ENCODE measurements around the gene SMC3.
A peak's percentile ranks its signal among the peaks of the same experiment; 100 is the strongest.
"Not testable (repeated sequence)": the region's sequence is repeated elsewhere in the genome, so short reads cannot be mapped to it uniquely, and the experiment has no call there.

SMC3 gene

DNA sequence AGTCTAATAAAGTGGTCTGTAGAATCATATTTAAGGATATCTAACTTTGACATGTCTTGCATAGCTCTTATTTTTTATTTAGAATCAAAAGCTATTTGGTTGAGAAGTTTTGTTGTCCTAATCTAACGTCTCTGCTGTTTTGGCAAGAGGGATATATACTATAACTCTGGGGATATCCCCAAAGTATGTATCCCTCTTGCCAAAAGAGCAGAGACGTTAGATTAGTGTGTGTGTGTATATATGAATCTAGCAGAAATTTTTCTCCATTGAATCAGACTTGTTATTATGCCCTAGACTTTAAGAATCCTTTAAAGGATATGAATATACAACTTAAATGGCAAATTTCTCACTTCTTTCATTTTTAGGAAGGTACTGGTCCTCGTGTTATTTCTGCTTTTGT is 9.6 kb downstream of the SMC3 start:
- no peak for DNase-seq (ENCODE audit: low spot score)

DNA sequence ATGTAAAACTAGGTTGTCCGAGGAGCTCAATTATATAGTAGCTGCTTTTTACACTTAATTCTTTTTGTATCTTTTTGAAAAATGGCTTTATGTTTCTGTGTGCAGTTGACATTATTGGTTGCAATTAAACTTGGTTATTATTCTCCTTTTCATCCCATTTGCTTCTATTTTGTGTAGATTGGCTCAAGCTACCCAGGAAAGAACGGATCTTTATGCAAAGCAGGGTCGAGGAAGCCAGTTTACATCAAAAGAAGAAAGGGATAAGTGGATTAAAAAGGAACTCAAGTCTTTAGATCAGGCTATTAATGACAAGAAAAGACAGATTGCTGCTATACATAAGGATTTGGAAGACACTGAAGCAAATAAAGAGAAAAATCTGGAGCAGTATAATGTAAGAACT is 16.5 kb downstream of the SMC3 start:
- DNase-seq (ENCODE audit: low spot score), result no peak

DNA sequence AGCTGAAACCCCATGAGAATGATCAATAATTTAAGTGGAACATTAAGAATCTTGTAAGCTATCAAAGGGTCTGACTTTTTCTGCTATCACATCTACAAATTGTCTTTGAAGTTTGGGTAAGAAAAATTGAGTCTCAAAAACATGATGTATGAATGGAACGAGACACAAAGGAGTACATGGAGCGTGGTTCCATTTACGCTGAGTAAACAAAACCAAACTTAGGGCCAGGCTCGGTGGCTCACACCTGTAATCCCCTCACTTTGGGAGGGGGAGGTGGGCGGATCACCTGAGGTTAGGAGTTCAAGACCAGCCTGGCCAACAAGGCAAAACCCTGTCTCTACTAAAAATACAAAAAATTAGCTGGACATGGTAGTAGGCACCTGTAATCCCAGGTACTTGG is 24.3 kb downstream of the SMC3 start:
- DNase-seq (ENCODE audit: low spot score), result no peak

DNA sequence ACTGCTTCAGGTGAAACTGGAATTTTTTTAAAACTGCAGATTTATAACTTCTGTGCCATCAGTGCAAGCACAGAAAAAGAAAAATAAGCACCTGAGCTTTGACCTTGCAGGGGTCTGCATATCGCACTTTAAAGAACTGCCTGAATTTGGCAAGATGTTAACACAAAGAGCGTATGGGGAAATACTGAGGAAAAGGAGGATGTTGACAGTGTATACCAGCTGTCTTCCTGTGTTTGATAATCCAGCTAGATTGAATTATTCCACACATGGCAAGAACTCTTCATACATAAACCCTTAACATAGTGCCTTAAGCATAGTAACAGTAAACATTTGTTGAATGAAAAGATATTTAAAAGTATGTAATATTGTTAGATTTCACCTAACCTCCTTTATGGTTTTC is 30.0 kb downstream of the SMC3 start:
- no peak for DNase-seq (ENCODE audit: low spot score)

DNA sequence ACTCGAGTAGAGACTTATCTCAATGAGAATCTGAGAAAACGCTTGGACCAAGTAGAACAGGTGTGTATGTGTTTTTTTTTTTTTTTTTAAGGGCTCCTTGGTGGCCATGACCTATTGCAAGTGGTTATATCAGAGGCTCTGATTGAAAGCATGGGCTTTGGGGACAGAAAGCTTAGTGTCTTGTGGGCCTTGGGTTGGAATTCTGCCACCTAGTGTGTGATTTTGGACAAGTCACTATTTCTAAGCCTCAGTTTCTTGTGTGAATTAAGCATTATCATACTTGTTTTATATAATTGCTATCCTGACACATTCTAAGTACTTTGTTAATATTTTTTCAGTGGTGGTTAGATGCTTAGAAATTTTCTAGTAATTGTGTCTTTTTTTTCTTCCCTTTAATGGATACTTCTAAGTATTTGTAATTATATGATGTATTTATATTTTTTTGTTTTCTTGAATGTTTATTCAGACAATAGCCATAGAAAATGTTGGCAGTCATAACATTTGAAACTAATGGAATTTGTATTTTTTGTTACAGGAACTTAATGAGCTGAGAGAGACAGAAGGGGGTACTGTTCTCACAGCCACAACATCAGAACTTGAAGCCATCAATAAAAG is 33.1 kb downstream of the SMC3 start:
- DNase-seq (ENCODE audit: low spot score), result peak; percentile 36

DNA sequence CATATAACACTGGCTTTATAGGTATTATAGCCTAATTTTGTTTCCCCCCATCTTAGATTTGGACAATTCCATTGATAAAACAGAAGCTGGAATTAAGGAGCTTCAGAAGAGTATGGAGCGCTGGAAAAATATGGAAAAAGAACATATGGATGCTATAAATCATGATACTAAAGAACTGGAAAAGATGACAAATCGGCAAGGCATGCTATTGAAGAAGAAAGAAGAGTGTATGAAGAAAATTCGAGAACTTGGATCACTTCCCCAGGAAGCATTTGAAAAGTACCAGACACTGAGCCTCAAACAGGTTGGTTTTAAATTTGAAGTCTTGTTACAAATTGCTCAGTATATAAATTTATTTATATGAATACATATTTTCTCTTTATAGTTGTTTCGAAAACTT is 34.1 kb downstream of the SMC3 start:
- no peak for DNase-seq (ENCODE audit: low spot score)

DNA sequence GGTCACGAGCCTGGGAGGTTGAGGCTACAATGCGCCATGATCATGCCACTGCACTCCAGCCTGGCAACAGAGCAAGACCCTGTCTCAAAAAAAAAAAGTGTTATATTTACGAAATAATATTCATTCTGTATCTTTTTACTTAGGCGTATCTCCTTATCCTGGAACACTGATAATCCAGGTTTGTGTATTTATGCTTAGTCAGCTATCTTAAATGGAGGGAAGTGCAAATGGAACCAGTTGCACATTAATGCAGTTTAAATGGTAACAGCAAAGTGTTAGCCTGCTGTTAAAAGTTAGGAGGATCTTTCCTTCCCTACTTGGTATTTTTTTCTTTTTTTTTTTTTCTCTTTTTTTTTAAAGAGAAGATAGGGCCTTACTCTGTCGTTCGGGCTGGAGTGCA is 40.6 kb downstream of the SMC3 start:
- no peak for DNase-seq (ENCODE audit: low spot score)

DNA sequence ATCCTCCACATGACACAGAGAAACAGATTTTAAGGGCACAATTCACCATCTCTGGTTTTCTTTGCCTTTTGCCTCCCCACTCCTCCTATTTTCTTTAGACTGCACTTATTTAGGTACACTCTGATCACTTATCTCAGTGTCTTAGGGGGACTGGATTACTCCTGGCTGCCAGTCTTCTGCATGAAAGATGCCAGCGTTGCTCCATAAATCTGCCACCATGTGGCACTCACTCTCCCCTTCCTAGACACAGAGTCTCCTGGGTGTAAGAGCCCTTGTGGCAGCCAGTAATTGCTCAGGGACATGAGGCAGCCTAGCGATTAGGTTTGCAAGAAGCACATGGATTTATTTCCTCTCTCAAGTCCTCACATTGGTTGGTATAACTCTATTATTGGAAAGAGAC is 42.1 kb downstream of the SMC3 start:
- DNase-seq (ENCODE audit: low spot score), result no peak

DNA sequence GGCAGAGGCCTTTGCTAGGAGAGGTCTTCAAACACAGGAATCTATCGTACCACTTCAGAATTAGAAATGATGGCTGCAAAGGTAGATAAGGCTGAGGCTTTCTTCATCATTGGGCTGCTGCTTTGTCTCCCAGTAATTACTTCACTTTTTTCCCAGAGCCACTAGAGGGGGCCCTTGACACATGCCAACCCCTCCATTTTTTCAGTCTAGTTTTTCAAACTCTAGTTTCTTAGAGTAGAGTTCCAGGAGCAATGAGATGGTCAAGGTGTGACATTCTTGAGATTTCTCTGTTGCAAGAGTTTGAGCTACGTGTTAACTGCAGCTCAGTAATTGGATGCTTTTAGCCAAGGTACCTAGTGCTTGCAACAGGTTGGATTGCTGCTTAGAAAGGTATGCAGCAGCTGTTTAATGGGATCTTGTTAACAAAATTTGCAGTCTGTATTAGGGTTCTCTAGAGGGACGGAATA is 42.8 kb downstream of the SMC3 start:
- DNase-seq (ENCODE audit: low spot score), result peak; percentile 60

DNA sequence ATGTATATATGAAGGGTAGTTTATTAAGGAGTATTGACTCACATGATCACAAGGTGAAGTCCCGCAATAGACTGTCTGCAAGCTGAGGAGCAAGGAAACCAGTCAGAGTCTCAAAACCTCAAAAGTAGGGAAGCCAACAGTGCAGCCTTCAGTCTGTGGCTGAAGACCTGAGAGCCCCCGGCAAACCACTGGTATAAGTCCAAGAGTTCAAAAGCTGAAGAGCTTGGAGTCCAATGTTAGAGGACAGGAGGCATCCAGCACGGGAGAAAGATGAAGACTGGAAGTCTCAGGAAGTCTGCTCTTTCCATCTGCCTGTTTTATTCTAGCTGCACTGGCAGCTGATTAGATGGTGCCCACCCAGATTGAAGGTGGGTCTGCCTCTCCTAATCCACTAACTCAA is 43.3 kb downstream of the SMC3 start:
- not testable (repeated sequence) for DNase-seq (ENCODE audit: low spot score)

DNA sequence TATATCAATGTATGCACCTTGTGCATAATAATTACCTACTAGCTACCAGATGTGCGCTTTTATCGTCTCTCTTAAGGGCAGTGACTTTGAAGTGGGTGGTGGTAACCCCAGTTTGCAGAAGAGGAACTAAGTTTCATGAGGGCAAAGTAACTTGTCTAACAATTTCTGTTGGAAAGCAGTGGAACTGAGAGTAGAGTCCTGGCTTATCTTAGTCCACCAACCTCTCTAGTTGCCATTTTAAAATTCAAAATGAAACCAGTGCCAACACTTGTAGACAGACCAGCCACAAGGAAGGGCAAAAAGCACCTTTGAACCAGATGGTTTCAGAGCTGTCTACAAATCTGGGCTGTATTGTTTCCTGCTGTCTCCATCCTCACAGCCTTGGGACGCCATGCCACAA is 44.6 kb downstream of the SMC3 start:
- DNase-seq (ENCODE audit: low spot score), result no peak

DNA sequence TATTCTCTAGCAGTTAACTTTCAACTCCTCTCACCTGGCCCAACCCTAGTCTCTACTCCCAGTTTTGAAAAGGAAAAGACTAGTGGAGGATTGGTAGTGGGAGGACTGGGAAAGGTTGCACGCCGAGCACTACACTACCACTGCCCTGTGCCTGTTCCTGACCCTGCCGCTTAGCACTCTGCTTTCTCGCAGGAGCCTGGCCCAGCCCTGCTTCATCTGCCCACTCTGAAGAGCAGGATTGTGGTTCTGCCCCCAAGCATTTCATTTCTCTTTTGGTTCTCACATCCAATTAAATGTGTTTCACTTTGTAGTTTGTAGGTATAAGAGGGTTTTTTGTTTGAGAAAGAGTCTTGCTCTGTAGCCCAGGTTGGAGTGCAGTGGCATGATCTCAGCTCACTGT is 45.1 kb downstream of the SMC3 start:
- no peak for DNase-seq (ENCODE audit: low spot score)

DNA sequence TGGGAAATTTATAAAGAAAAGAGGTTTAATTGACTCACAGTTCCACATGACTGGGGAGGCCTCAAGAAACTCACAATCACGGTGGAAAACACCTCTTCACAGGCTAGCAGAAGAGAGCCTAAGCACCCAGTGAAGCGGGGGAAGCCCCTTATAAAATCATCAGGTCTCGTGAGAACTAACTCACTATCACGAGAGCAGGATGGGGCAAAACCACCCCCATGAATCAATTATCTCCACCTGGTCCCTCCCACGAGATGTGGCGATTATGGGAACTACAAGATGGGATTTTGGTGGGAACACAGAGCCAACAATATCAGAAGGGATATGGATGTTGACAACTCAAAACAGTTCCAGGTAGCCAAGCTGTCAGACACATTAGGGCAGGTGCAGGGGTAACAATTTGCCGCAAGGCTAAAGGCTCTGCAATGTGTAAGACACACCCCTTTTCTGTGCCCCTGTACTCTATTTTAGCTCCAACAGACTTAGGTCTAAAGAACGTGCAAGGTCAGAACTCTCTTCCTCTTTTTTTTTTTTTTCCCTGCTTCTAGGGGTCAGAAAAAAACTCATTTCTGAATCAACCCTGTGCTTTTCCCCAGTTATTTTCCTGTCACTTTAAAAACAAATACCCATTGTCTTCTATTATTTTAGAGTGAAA is 46.0 kb downstream of the SMC3 start:
- DNase-seq (ENCODE audit: low spot score), result no peak

DNA sequence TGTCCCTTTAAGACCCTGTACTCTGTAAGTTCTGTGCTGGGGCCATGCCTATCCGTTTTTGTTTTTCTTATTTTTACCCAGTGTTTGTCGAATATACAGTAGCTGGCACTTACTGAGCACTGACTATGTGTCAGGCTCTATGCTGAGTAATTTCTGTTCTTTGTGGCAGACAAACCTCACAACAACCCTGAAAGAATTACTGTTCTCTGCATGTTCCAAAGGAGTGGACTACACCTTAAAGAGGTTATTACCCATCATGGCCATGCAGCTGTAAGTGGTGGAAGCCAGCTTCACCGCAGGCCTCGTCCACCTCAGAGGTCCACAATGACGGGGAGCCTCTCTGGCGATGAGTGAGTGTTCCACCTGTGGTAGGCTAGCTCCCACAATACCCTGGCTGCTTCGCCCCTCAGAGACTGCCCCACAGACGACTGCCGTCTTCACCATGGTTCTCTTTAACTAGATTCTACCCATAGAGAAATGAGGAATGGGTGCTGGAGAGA is 46.6 kb downstream of the SMC3 start:
- no peak for DNase-seq (ENCODE audit: low spot score)

DNA sequence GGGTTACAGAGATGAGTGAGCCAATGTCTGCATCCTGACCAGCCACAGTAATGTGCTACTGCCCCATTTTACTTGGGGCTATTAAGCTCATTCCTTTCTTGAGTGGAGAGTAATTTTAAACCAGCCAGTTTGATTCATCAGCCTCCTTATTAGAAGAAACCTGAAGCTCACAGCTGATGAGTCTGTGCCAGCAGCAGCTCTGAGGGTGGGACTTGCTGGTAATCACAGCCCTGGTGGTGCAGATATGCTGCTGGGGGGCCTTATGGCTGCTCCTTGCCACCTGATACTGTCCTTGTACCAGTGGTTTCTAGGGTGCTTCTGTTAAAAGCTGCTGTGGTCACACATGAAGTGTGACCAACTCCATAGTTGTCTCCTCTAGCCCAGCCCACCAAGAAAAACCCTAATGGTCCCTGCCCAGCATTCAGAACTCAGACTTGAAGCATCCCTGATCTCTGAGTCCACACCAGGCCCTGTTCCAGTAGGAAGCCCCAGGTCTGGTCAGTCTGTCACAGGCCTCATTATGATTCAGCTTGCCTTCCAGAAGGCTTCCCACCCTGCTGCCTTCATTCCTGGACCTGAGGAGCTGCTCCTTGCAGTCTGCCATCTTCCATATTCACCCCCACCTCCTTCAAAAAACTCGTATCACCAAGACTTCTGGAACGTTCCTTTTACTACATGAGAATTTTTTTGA is 47.7 kb downstream of the SMC3 start:
- DNase-seq (ENCODE audit: low spot score), result no peak

DNA sequence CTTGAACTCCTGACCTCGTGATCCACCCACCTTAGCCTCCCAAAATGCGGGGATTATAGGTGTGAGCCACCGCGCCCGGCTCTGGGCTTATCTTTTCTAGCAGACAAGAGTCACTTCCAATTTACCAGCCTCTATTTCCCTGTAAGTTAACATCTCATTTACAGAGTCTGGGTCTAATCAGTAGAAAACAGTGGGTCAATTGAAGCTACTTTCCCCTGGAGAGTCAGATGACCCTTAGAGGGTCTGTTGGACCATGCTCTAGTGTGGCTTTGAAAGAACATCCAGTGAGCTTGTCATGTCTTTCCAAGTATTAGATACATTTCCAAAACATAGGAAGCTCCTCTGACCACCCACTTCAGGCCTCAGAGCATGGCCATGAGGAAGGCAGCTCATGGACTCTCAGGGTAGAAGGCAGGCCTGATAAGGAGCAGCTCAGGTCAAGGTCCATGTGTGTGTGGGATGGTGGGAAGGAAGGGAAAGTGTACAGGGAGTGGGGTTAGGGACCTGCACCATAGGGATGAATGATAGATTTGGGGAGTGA is 49.1 kb downstream of the SMC3 start:
- no peak for DNase-seq (ENCODE audit: low spot score)

DNA sequence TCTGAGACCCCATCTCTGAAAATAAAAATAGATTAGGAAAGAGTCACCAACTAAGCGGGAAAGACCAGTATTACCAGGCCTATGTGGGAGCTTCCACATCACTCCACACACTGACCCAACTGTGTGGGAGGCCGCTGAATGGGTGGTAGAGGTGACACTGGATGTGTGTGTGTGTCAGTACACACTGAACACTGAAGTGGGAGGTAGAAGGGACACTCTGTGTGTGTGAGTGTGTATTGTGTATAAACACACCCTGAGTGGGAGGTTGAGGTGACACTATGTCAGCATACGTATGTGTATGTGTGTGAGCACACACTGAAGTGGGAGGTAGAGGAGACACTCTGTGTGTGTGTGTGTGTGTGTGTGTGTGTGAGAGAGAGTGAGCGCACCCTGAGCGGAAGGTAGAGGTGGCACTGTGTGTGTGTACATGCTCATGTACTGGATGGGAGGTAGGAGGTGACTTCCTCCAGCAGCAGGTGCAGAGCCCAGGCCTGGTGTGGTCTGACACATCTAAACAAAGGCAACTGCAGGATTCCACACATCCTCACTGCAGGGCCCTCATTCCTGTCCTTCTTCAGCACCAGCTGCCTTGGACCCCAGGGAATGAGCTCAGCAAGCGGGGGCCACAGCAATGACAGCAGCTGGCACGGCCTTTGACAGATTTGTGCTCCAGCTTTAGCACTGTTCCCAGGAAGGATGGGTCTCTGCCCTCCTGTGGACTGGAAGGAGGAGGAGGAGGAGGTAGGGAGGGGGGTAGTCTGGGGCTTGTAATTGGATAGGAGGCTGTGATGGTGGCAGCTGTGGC is 50.1 kb downstream of the SMC3 start:
- DNase-seq (ENCODE audit: low spot score), result peak; percentile 18

DNA sequence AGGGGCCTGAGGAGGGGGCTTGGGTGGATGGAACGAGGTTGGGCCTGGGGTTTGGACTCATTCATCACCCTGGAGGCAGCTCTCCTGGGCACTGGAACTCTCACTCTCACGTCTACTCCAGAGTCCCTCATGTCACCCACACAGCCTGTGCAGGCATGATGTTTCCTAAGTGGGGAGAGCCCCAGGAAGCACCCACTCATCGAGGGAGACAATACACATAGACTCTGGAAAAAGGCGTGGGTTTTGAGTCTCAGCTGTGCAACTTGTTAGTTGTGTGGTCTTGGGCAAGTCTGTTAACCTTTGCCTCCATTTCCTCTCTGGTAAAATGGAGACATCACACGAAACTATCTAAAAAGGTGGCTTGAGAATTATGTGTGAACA is 50.7 kb downstream of the SMC3 start:
- DNase-seq (ENCODE audit: low spot score), result no peak

DNA sequence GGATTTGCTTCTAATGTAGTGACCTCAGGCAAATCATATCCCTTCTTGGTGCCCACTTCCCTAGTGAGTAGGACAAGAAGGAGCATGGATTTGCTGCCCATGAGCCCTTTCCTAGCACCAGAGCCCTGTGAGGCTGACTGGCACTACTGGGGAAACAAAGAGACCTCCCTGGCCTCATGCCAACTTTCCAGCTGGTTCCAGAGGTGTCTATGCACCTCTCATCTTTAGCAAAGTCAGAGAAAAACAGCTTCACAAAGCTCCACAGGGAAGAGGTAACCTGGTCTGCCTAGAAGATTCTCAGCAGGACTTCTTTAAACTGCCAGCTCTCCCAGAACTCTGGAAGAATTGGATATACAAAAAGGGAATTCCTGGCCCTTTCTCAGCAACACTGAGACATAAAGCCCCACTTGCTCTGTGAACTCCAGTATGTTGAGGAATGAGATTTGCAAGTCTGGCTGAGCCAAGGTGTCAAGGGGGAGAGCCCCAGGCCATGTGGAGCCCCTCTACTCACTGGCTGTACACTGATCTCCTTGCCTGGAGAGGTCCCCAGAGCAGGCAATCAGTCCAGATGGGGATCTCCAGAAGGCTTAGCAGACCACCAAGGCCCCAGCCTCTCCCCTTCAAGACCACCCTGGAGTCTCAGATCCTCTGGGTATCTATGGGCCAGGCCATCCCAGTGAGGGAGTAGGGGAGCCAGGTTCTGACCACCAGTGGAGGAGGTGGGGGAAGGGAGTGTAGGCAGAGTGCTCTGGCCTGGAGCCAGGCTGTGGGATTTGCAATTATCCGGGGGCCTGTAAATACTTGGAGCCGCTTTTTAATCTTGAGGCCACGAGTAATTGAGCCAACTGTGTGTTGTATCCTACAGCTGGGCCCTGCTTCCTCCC is 52.3 kb downstream of the SMC3 start:
- no peak for DNase-seq (ENCODE audit: low spot score)

DNA sequence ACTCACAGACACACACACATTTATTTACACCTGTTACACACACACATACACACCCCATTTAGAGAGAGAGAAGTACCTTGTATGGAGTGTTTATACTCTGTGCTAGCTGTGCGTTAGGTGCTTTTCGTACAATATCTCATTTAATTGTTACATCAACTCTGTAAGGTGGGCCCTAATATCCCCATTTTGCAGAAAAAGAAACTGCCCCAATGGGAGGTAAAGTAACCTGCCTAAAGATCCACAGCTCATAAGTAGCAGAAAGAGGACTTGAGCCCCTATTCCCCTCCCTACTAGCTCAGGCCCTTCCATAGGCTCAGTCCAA is 52.9 kb downstream of the SMC3 start:
- no peak for DNase-seq (ENCODE audit: low spot score)

DNA sequence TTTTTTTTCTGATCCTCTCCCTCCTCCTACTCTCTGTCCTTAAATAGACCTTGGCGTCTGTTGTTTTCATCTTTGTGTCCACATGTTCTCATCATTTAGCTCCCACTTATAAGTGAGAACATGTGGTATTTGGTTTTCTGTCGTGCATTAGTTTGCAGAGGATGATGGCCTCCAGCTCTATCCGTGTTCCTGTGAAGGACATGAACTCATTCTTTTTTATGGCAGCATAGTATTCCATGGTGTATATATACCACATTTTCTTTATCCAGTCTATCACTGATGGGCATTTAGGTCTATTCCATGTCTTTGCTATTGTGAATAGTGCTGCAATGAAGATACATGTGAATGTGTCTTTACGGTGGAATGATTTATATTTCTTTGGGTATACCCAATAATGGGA is 55.8 kb downstream of the SMC3 start:
- DNase-seq (ENCODE audit: low spot score), result not testable (repeated sequence)
